ENCODE measurements around the gene TIMELESS.

DNA sequence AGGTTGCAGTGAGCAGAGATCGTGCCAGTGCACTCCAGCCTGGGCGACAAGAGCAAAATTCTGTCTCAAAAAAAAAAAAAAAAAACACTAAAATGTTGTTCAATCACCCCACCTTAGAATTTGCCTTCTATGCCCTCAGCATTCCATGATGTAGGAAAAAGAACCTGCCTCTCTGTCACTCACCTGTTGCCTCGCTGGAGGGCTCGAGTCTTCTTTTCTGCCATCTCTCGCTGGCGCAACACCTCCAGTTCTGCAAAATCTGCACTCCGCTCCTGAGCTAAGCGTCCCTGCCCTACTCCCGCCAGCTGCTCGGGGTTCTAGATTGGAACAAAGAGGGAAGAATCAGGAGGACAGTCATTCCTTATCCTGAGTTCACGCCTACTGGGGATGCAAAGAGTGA lies 17.9 kb downstream of the TIMELESS start:
- TF ChIP-seq CTCF (conservative IDR thresholded peaks at IDR 0.05; ENCODE audit: low read length) (no peak), EZH2phosphoT487 (IDR thresholded peaks at IDR 0.05; ENCODE audit: borderline replicate concordance) (no peak)

Measured in Loucy (cell line).